Measurements from ENCODE around the gene COX18.

COX18 gene

GRCh38 chr4:73013310-73013709 is 56.2 kb downstream of the COX18 start:
- Histone ChIP-seq H3K27ac (ENCODE audit: low read depth, low read length) (no peak overlapping the region), H2AFZ (ENCODE audit: low read length, unreplicated experiment) (no peak overlapping the region)

GRCh38 chr4:73012673-73013072 is 56.8 kb downstream of the COX18 start:
- Histone ChIP-seq H3K79me2 (ENCODE audit: control insufficient read depth, insufficient read depth, low read length, unreplicated experiment) (no peaks in the 10 kb centered on the region), H3K27me3 (ENCODE audit: insufficient read depth, low read length) (no peaks in the 10 kb centered on the region), H3K4me1 (ENCODE audit: control insufficient read depth, insufficient read depth, low read length, unreplicated experiment) (no peaks in the 10 kb centered on the region), H2AFZ (ENCODE audit: low read length, unreplicated experiment) (no peak overlapping the region), H3K4me3 (ENCODE audit: low read depth, low read length) (no peak overlapping the region), H3K36me3 (ENCODE audit: insufficient read depth, low read length) (no peaks in the 10 kb centered on the region), H3K27ac (ENCODE audit: low read depth, low read length) (no peak overlapping the region)

More at GRCh38 chr4:73013310-73013709, 56.2 kb downstream of the COX18 start:
- Histone ChIP-seq H3K79me2 (ENCODE audit: control insufficient read depth, insufficient read depth, low read length, unreplicated experiment) (no peaks in the 10 kb centered on the region), H3K4me1 (ENCODE audit: control insufficient read depth, insufficient read depth, low read length, unreplicated experiment) (no peaks in the 10 kb centered on the region), H3K36me3 (ENCODE audit: insufficient read depth, low read length) (no peaks in the 10 kb centered on the region), H3K4me3 (ENCODE audit: low read depth, low read length) (no peak overlapping the region), H3K27me3 (ENCODE audit: insufficient read depth, low read length) (no peaks in the 10 kb centered on the region)

GRCh38 chr4:73011629-73011985 is 57.9 kb downstream of the COX18 start:
- Histone ChIP-seq H2AFZ (ENCODE audit: low read length, unreplicated experiment) (no peak overlapping the region), H3K27ac (ENCODE audit: low read depth, low read length) (no peak overlapping the region), H3K79me2 (ENCODE audit: control insufficient read depth, insufficient read depth, low read length, unreplicated experiment) (no peaks in the 10 kb centered on the region), H3K27me3 (ENCODE audit: insufficient read depth, low read length) (no peaks in the 10 kb centered on the region), H3K4me1 (ENCODE audit: control insufficient read depth, insufficient read depth, low read length, unreplicated experiment) (no peaks in the 10 kb centered on the region), H3K36me3 (ENCODE audit: insufficient read depth, low read length) (no peaks in the 10 kb centered on the region), H3K4me3 (ENCODE audit: low read depth, low read length) (no peak overlapping the region)

- Histone ChIP-seq H2AFZ (ENCODE audit: low read length, unreplicated experiment) (no peak overlapping the region), H3K27me3 (ENCODE audit: insufficient read depth, low read length) (no peaks in the 10 kb centered on the region)
Observed at GRCh38 chr4:73010789-73011628, 58.5 kb downstream of the COX18 start.

GRCh38 chr4:73007526-73008100 is 61.9 kb downstream of the COX18 start:
- H3K79me2 ChIP-seq (ENCODE audit: control insufficient read depth, insufficient read depth, low read length, unreplicated experiment), result no peaks in the 10 kb centered on the region
- H3K4me1 ChIP-seq (ENCODE audit: control insufficient read depth, insufficient read depth, low read length, unreplicated experiment), result no peaks in the 10 kb centered on the region
- H3K27me3 ChIP-seq (ENCODE audit: insufficient read depth, low read length), result peaks cover 4% of the 10 kb centered on the region; the same call in 1 of the 2 replicates
- no peaks in the 10 kb centered on the region for H3K36me3 ChIP-seq (ENCODE audit: insufficient read depth, low read length)
- H3K4me3 ChIP-seq (ENCODE audit: low read depth, low read length), result no peak overlapping the region
- no peak overlapping the region for H2AFZ ChIP-seq (ENCODE audit: low read length, unreplicated experiment)
- no peak overlapping the region for H3K27ac ChIP-seq (ENCODE audit: low read depth, low read length)

More at GRCh38 chr4:73010789-73011628, 58.5 kb downstream of the COX18 start:
- Histone ChIP-seq H3K79me2 (ENCODE audit: control insufficient read depth, insufficient read depth, low read length, unreplicated experiment) (no peaks in the 10 kb centered on the region), H3K4me1 (ENCODE audit: control insufficient read depth, insufficient read depth, low read length, unreplicated experiment) (no peaks in the 10 kb centered on the region), H3K27ac (ENCODE audit: low read depth, low read length) (no peak overlapping the region), H3K36me3 (ENCODE audit: insufficient read depth, low read length) (no peaks in the 10 kb centered on the region), H3K4me3 (ENCODE audit: low read depth, low read length) (no peak overlapping the region)

DNA sequence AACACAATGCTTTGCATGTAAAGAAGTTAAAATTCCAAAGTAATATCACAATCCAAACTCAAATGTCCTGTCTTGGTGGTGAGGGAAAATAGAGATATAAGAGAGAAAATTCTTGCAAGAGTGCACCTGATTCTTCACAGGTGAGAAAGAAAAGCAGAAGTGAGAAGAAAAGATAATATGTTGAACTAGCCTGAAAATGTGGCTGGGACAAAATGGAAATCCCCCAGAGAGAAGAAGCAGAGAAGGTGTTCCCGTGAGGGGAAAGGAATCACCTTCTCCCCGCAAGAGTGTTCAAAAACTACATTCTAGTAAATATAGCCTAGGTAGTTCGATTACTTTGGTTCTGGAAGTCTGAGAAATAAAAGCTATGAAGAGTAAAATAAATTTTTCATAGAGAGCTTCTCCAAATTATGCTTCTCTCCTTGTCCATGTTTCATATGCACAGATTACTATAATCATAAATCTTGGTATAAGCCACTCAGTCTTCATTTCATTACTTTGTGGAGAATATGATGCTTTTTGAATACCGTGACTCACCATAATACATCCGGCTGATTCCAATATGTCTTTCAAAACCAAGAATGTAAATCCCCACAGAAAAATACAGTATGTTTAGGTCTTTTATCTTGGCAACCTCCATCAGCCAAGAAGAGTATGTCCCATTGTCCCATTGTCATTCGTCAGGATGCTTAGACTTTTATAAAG is 63.1 kb downstream of the COX18 start:
- no peak overlapping the region for H3K27ac ChIP-seq (ENCODE audit: low read depth, low read length)
- H3K36me3 ChIP-seq (ENCODE audit: insufficient read depth, low read length), result no peaks in the 10 kb centered on the region
- H3K27me3 ChIP-seq (ENCODE audit: insufficient read depth, low read length), result peaks cover 4% of the 10 kb centered on the region; the same call in 1 of the 2 replicates
- H3K4me3 ChIP-seq (ENCODE audit: low read depth, low read length), result no peak overlapping the region
- no peaks in the 10 kb centered on the region for H3K4me1 ChIP-seq (ENCODE audit: control insufficient read depth, insufficient read depth, low read length, unreplicated experiment)
- no peaks in the 10 kb centered on the region for H3K79me2 ChIP-seq (ENCODE audit: control insufficient read depth, insufficient read depth, low read length, unreplicated experiment)
- H2AFZ ChIP-seq (ENCODE audit: low read length, unreplicated experiment), result no peak overlapping the region

DNA sequence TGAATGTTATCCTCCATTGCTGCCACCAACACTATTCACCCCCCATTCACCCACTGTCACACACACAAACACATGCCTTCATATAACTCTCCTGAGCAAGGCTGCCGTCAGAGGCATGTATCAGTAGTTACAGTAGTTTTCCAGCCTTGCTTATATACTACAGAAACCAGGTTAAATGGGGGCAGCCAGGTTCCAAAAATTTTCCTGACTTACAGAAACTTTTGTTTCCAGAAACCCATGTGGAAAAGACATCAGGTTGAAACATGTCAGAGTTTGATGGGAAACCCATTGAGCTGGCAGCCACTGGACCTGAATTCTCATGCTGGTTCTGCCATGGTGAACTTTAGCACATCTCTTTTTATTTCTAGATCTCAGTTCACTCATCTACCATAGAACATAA is 64.0 kb downstream of the COX18 start:
- H3K36me3 ChIP-seq (ENCODE audit: insufficient read depth, low read length), result no peaks in the 10 kb centered on the region
- no peak overlapping the region for H3K4me3 ChIP-seq (ENCODE audit: low read depth, low read length)
- no peaks in the 10 kb centered on the region for H3K4me1 ChIP-seq (ENCODE audit: control insufficient read depth, insufficient read depth, low read length, unreplicated experiment)
- H3K79me2 ChIP-seq (ENCODE audit: control insufficient read depth, insufficient read depth, low read length, unreplicated experiment), result no peaks in the 10 kb centered on the region
- no peak overlapping the region for H2AFZ ChIP-seq (ENCODE audit: low read length, unreplicated experiment)
- H3K27ac ChIP-seq (ENCODE audit: low read depth, low read length), result no peak overlapping the region
- peaks cover 4% of the 10 kb centered on the region; the same call in 1 of the 2 replicates for H3K27me3 ChIP-seq (ENCODE audit: insufficient read depth, low read length)
